GM21825 (cell line): ENCODE measurements around the gene SLC35G1.

Source experiments
- ATAC-seq: cut with Tn5 transposase; IDR thresholded peaks from one replicate; pipeline ENCODE4 v1.9.1; 2021; ENCODE audit warnings: mild to moderate bottlenecking, moderate library complexity; ENCODE audit not compliant: unreplicated experiment

SLC35G1 gene

DNA sequence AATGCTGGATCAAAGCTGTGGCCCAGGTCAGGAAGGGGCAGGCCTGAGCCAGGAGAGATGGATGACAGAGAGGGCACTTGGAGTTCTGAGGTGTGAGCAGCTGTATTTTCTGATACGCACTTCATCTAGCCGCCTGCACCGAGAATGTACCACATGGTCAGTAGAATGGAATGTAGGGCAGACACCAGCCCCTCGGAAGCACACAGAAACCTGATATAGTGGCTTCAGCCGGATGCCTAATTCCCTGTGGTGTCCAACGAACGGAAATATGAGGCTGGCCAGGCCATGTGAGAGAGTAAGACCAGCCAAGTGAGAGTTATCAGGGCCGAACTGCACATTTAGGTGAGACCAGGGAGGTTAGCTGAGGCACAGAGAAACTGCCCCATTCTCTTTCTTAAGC, 53.3 kb downstream of the SLC35G1 start:
- no peak for ATAC-seq

DNA sequence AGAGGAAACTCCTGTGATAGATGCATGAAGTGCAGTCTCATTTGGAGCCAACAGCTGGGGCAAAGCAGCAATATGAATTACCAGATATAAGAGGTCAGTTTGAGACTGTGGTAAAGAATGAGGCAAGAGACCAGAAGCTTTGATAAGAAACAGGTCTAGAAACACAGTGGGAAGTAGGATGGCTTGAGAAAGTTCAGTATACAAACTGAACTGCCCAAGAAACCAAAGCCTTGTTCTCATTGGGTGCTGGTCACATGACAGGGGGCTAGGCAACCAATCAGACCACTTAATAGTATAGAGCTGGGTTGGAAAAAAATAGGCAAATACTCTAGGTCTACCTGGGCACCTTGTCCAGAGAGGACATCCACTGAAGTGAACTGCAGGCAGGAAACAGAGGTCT, 53.7 kb downstream of the SLC35G1 start:
- ATAC-seq, result no peak

DNA sequence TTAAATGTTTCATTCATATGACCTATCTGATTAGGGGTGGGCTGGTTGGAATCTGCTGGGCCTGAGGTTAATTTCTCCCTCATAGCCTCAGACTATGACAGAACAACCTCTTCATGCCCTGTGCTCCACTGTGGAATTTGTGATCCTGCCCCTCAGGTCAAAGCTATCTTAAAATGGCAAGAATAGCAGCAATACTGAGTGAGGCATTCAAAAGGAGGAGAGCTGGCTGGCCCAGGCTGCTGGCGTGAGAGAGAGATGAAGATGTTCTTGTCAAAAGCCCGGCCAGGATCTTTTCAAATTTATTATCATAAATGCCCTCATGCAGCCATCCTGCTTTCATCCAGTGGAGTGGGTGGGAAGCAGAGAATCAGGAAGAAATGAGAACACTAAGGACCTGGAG, 58.1 kb downstream of the SLC35G1 start:
- no peak for ATAC-seq
